ENCODE measurements around the gene LNPEP. TPM values are rescaled to one million over a fixed set of nuclear protein-coding genes. Genes with fewer than 3 reads are reported as not detected.

Gene LNPEP
- total RNA-seq, 6 experiments from 2014 or later: 7.5 to 11.2 (median 9.9) TPM

GRCh38 chr5:96904054-96904931 lies 31.6 kb upstream of the LNPEP start:
- H3K27ac ChIP-seq: no peak overlapping the region
- no peaks in the 10 kb centered on the region for H3K27me3 ChIP-seq
- peaks cover 0 to 16% (median 2%) of the 10 kb centered on the region in 4 donors for H3K36me3 ChIP-seq
- intact Hi-C loops (cut with DNase I): no loop called here
- TF ChIP-seq POLR2A (IDR thresholded peaks at IDR 0.05) (no peak), CTCF (IDR thresholded peaks at IDR 0.05) (no peak)
- H3K9me3 ChIP-seq: no peaks in the 10 kb centered on the region
- H3K4me3 ChIP-seq: no peak overlapping the region
- no peak for DNase-seq
- 44% methylated on average over 3 of the region's 3 CpGs for WGBS (ENCODE audit: insufficient coverage, low coverage, low lambda C conversion rate, missing lambda C conversion rate)
- H3K4me1 ChIP-seq: peaks cover 0 to 2% (median 0%) of the 10 kb centered on the region in 4 donors
- no peak for ATAC-seq

- 70% methylated on average over 3 of the region's 3 CpGs for WGBS (ENCODE audit: insufficient coverage, low coverage, low lambda C conversion rate, missing lambda C conversion rate)
- ATAC-seq (no peak), DNase-seq (no peak)
- Histone ChIP-seq H3K4me3 (no peak overlapping the region), H3K36me3 (peaks cover 0 to 11% (median 2%) of the 10 kb centered on the region in 4 donors), H3K4me1 (peaks cover 0 to 4% (median 0%) of the 10 kb centered on the region in 4 donors), H3K27me3 (no peaks in the 10 kb centered on the region), H3K27ac (no peak overlapping the region), H3K9me3 (no peaks in the 10 kb centered on the region)
- TF ChIP-seq CTCF (IDR thresholded peaks at IDR 0.05) (no peak), POLR2A (IDR thresholded peaks at IDR 0.05) (no peak)
- intact Hi-C loops (cut with DNase I): no loop called here
These were observed 30.0 kb upstream of the LNPEP start for GRCh38 chr5:96905864-96906263.

GRCh38 chr5:96909003-96909402 lies 26.9 kb upstream of the LNPEP start:
- H3K4me3 ChIP-seq: no peak overlapping the region
- no peaks in the 10 kb centered on the region for H3K9me3 ChIP-seq
- intact Hi-C loops (cut with DNase I): no loop called here
- no peaks in the 10 kb centered on the region for H3K36me3 ChIP-seq
- WGBS (ENCODE audit: insufficient coverage, low coverage, low lambda C conversion rate, missing lambda C conversion rate): 61% methylated on average over 4 of the region's 4 CpGs
- H3K27me3 ChIP-seq: no peaks in the 10 kb centered on the region
- TF ChIP-seq POLR2A (IDR thresholded peaks at IDR 0.05) (no peak), CTCF (IDR thresholded peaks at IDR 0.05) (no peak)
- no peak overlapping the region for H3K27ac ChIP-seq
- DNase-seq (no peak), ATAC-seq (peak; percentile 61 to 69 (median 66))
- H3K4me1 ChIP-seq: peaks cover 0 to 15% (median 0%) of the 10 kb centered on the region in 4 donors

- no peak for DNase-seq
- TF ChIP-seq POLR2A (IDR thresholded peaks at IDR 0.05) (no peak), CTCF (IDR thresholded peaks at IDR 0.05) (no peak)
- ATAC-seq: no peak
- WGBS (ENCODE audit: insufficient coverage, low coverage, low lambda C conversion rate, missing lambda C conversion rate): 59% methylated on average over 3 of the region's 4 CpGs
- no peaks in the 10 kb centered on the region for H3K27me3 ChIP-seq
- H3K27ac ChIP-seq: no peak overlapping the region
- H3K4me3 ChIP-seq: no peak overlapping the region
- intact Hi-C loops (cut with DNase I): no loop called here
- H3K9me3 ChIP-seq: no peaks in the 10 kb centered on the region
- peaks cover 0 to 15% (median 0%) of the 10 kb centered on the region in 4 donors for H3K4me1 ChIP-seq
- H3K36me3 ChIP-seq: no peaks in the 10 kb centered on the region
These were observed 26.4 kb upstream of the LNPEP start for GRCh38 chr5:96909435-96909834.
